Measurements from ENCODE around the gene ASF1A.

- TF ChIP-seq STAT1 (IDR thresholded peaks at IDR 0.05; ENCODE audit: unreplicated experiment) (no peak), REST (IDR thresholded peaks at IDR 0.05; ENCODE audit: unreplicated experiment) (no peak), CTCF (conservative IDR thresholded peaks at IDR 0.05; ENCODE audit: low read depth in 2 of 2) (no peak), EZH2phosphoT487 (IDR thresholded peaks at IDR 0.05; ENCODE audit: unreplicated experiment) (no peak), EZH2 (IDR thresholded peaks at IDR 0.05; ENCODE audit: low read depth, unreplicated experiment) (no peak), POLR2AphosphoS5 (IDR thresholded peaks at IDR 0.05; ENCODE audit: low read depth) (no peak), NANOG (IDR thresholded peaks at IDR 0.05; ENCODE audit: borderline replicate concordance) (no peak)
These were observed 37.7 kb upstream of the ASF1A start for GRCh38 chr6:118856301-118856700.
